Measurements from ENCODE around the gene CBFB. TPM values are rescaled to one million over a fixed set of nuclear protein-coding genes. Genes with fewer than 3 reads are reported as not detected.
A peak's percentile ranks its signal among the peaks of the same experiment; 100 is the strongest.

Gene CBFB
- total and polyA plus RNA-seq, 9 of the 15 experiments (the other 6 are each of a cell fraction or from before 2014, with no cell fraction given): 22.0 to 112 (median 66.5) TPM

DNA sequence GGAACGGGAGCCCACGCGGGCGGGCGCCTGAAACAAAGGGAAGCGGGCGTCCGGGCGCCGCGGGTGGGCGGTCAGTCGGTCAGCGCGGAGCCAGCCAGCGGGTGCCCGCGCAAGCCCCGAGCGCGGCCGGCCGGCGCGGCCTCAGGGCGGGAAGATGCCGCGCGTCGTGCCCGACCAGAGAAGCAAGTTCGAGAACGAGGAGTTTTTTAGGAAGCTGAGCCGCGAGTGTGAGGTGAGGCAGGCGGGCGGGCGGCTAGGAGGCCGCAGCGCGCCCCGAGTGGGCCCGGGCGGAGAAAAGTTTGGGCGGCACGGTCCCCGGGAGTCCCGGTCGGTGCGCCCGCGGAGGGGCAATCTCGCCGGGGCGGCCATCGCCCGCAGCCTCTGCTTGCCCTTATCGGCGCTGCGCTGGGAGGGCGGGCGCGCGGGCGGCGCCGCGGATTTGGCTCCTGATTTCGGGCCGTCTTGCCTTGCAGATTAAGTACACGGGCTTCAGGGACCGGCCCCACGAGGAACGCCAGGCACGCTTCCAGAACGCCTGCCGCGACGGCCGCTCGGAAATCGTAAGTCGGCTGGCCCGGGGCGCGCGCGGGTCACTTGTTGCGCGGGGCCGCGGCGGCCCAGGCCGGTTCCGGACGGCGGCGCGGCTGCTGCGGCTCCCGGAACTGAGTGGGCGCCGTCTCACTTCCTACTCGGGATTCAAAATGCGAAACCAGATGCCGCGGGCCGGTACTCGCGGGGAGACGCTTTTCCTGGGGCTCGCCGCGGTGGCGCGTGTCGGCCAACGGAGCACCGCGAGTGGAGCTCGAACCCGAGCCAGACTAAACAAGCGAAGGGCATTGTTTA, 526 bp downstream of the CBFB start (continued):
- TF ChIP-seq POU5F1 (IDR thresholded peaks at IDR 0.05; ENCODE audit: borderline replicate concordance, low read depth, low read length, partially characterized antibody): no peak
- no peak for TF ChIP-seq ZNF184 (CRISPR knock-in tag; IDR thresholded peaks at IDR 0.05)
- TF ChIP-seq ATF1 (CRISPR knock-in tag; IDR thresholded peaks at IDR 0.05): no peak
- TF ChIP-seq ATF1 (tag; IDR thresholded peaks at IDR 0.05): 0 out of 2 replicates have a peak, but pooled peaks have one; percentile 14
- TF ChIP-seq NFRKB (IDR thresholded peaks at IDR 0.05; ENCODE audit: low read depth): peak; percentile 28; the same call in 1 of the 2 replicates
- TF ChIP-seq U2AF1 (optimal IDR thresholded peaks at IDR 0.05; ENCODE audit: low read depth, low read length): no peak
- TF ChIP-seq STAT5A (IDR thresholded peaks at IDR 0.05; ENCODE audit: borderline replicate concordance, low read length): no peak
- TF ChIP-seq, protein P1, sequence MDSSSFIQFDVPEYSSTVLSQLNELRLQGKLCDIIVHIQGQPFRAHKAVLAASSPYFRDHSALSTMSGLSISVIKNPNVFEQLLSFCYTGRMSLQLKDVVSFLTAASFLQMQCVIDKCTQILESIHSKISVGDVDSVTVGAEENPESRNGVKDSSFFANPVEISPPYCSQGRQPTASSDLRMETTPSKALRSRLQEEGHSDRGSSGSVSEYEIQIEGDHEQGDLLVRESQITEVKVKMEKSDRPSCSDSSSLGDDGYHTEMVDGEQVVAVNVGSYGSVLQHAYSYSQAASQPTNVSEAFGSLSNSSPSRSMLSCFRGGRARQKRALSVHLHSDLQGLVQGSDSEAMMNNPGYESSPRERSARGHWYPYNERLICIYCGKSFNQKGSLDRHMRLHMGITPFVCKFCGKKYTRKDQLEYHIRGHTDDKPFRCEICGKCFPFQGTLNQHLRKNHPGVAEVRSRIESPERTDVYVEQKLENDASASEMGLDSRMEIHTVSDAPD (CRISPR knock-in tag; IDR thresholded peaks at IDR 0.05): no peak
- no peak for TF ChIP-seq ZEB2 (IDR thresholded peaks at IDR 0.05)
- TF ChIP-seq, protein P2, sequence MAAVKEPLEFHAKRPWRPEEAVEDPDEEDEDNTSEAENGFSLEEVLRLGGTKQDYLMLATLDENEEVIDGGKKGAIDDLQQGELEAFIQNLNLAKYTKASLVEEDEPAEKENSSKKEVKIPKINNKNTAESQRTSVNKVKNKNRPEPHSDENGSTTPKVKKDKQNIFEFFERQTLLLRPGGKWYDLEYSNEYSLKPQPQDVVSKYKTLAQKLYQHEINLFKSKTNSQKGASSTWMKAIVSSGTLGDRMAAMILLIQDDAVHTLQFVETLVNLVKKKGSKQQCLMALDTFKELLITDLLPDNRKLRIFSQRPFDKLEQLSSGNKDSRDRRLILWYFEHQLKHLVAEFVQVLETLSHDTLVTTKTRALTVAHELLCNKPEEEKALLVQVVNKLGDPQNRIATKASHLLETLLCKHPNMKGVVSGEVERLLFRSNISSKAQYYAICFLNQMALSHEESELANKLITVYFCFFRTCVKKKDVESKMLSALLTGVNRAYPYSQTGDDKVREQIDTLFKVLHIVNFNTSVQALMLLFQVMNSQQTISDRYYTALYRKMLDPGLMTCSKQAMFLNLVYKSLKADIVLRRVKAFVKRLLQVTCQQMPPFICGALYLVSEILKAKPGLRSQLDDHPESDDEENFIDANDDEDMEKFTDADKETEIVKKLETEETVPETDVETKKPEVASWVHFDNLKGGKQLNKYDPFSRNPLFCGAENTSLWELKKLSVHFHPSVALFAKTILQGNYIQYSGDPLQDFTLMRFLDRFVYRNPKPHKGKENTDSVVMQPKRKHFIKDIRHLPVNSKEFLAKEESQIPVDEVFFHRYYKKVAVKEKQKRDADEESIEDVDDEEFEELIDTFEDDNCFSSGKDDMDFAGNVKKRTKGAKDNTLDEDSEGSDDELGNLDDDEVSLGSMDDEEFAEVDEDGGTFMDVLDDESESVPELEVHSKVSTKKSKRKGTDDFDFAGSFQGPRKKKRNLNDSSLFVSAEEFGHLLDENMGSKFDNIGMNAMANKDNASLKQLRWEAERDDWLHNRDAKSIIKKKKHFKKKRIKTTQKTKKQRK (IDR thresholded peaks at IDR 0.05; ENCODE audit: borderline replicate concordance, low read depth, low read length): no peak
- TF ChIP-seq, protein P3, sequence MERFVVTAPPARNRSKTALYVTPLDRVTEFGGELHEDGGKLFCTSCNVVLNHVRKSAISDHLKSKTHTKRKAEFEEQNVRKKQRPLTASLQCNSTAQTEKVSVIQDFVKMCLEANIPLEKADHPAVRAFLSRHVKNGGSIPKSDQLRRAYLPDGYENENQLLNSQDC (CRISPR knock-in tag; IDR thresholded peaks at IDR 0.05): peak; percentile 64; the same call in 1 of the 2 replicates
- TF ChIP-seq GTF2A2 (tag; IDR thresholded peaks at IDR 0.05): 0 out of 2 replicates have a peak, but pooled peaks have one; percentile 25
- TF ChIP-seq, protein P4, sequence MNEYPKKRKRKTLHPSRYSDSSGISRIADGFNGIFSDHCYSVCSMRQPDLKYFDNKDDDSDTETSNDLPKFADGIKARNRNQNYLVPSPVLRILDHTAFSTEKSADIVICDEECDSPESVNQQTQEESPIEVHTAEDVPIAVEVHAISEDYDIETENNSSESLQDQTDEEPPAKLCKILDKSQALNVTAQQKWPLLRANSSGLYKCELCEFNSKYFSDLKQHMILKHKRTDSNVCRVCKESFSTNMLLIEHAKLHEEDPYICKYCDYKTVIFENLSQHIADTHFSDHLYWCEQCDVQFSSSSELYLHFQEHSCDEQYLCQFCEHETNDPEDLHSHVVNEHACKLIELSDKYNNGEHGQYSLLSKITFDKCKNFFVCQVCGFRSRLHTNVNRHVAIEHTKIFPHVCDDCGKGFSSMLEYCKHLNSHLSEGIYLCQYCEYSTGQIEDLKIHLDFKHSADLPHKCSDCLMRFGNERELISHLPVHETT (CRISPR knock-in tag; conservative IDR thresholded peaks at IDR 0.05 in 1 of 2, IDR thresholded peaks at IDR 0.05 in 1 of 2): peak; percentile 34 to 96; a peak in 2 of 4 replicates
- TF ChIP-seq ZNF589 (CRISPR knock-in tag; IDR thresholded peaks at IDR 0.05; ENCODE audit: low read depth): 0 out of 2 replicates have a peak, but pooled peaks have one; percentile 9
- no peak for TF ChIP-seq IFI16 (CRISPR knock-in tag; IDR thresholded peaks at IDR 0.05)
- TF ChIP-seq SRSF3 (IDR thresholded peaks at IDR 0.05; ENCODE audit: insufficient read depth, low read length): no peak
- peak; percentile 79; the same call in 1 of the 2 replicates for TF ChIP-seq PHF8 (IDR thresholded peaks at IDR 0.05; ENCODE audit: borderline replicate concordance, low read length)
- no peak for TF ChIP-seq HMG20A (CRISPR knock-in tag; conservative IDR thresholded peaks at IDR 0.05)
- TF ChIP-seq SAP30 (IDR thresholded peaks at IDR 0.05; ENCODE audit: borderline replicate concordance, insufficient read depth, low read depth, low read length, poor library complexity, severe bottlenecking): peak; percentile 50
- TF ChIP-seq PPARD (CRISPR knock-in tag; IDR thresholded peaks at IDR 0.05): no peak
- no peak for TF ChIP-seq PHB (CRISPR knock-in tag; IDR thresholded peaks at IDR 0.05)
